ENCODE measurements around the gene CADM1.

CADM1 gene

DNA sequence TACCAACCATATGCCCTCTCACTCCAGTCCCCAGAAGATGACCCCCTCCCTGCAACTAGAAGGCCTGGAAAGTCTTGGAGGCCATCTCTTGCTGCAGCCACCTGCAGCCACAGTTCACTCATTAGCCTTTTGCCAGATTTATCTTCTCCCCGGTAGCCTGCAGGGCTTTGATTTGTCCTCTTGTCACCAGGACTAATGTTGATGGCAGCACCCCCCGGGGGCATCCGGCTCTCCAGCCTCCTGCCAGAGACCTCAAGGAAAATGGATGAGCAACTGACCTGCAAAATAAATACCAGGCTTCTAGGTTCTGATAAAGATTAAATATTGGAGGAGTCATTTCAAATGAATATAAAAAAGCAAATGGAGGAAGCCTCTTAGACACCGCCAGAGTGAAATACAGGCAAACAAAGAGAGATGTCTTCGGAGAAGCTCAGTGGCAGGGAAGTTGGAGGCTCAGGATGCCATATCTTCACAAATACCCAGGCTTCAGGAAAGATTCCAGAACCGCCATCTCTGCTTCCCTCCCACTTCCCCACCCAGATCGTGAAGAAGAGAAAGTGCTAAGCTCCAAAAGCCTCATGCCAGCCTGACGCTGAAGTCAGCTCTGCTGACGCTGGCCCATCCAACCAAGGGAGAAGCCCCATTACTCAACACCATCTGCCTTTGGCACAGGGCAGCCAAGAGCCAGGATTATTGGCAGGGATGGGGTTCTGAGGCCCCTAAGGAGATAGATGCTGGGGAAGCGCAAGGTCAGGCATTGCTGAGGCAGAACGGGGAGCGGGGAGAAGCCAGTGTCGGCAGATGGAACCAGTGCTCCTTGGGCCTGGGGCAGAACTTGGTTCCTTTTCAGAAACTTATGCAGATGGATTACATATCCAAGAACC lies 362.7 kb downstream of the CADM1 start:
- H4K8ac ChIP-seq (ENCODE audit: low read depth, low read length): no peak overlapping the region
- H3K4me3 ChIP-seq (ENCODE audit: low read length in 2 of 2): no peak overlapping the region
- H3K4me2 ChIP-seq (ENCODE audit: insufficient read depth, low read length, poor library complexity, severe bottlenecking): no peak overlapping the region
- no peak overlapping the region for H3K14ac ChIP-seq (ENCODE audit: low read length)
- no peaks in the 10 kb centered on the region for H3K79me1 ChIP-seq (ENCODE audit: low read depth, low read length)
- no peak overlapping the region for H2BK12ac ChIP-seq (ENCODE audit: low read length)
- no peak overlapping the region for H3K27ac ChIP-seq (replicated peaks; ENCODE audit: low read length)
- WGBS, 2 donors (ENCODE audit: extremely low coverage in 2 of 2, insufficient read length in 2 of 2, insufficient replicate concordance in 1 of 2): no CpG with 5 or more reads among the region's 13 CpGs
- H2AFZ ChIP-seq (ENCODE audit: low read length): no peak overlapping the region
- H3K9me3 ChIP-seq (replicated peaks in 1 of 2; ENCODE audit: control insufficient read depth in 2 of 2, insufficient read depth in 1 of 2, low read depth in 1 of 2, low read length in 2 of 2): no peaks in the 10 kb centered on the region
- no peak overlapping the region for H3K18ac ChIP-seq (ENCODE audit: low read length)
- no peak overlapping the region for H2AK5ac ChIP-seq (ENCODE audit: low read depth, low read length)
- H3K36me3 ChIP-seq (replicated peaks in 1 of 2; ENCODE audit: control insufficient read depth in 2 of 2, insufficient read depth in 2 of 2, low read length in 2 of 2): no peaks in the 10 kb centered on the region
- H3K27me3 ChIP-seq (ENCODE audit: control insufficient read depth in 3 of 3, insufficient read depth in 3 of 3, low read depth in 1 of 3, low read length in 3 of 3): peaks cover 0 to 63% (median 0%) of the 10 kb centered on the region in 3 experiments
- no peak overlapping the region for H3K4ac ChIP-seq (ENCODE audit: low read length)
- no peak overlapping the region for H4K91ac ChIP-seq (ENCODE audit: low read depth, low read length, poor library complexity)
- H2BK5ac ChIP-seq (ENCODE audit: low read length): no peak overlapping the region
- H3K4me1 ChIP-seq (ENCODE audit: control insufficient read depth in 2 of 2, insufficient read depth in 1 of 2, low read depth in 1 of 2, low read length in 2 of 2): peaks cover 0 to 6% of the 10 kb centered on the region in 2 donors
- H3K9ac ChIP-seq (ENCODE audit: low read depth, low read length, poor library complexity): no peak overlapping the region
- no peak overlapping the region for H2BK120ac ChIP-seq (ENCODE audit: low read depth, low read length)
- no peak overlapping the region for H2BK15ac ChIP-seq (ENCODE audit: low read length)
- DNase-seq (ENCODE audit: low spot score): no peak
- no peak overlapping the region for H3K23ac ChIP-seq (ENCODE audit: low read depth, low read length, poor library complexity)

DNA sequence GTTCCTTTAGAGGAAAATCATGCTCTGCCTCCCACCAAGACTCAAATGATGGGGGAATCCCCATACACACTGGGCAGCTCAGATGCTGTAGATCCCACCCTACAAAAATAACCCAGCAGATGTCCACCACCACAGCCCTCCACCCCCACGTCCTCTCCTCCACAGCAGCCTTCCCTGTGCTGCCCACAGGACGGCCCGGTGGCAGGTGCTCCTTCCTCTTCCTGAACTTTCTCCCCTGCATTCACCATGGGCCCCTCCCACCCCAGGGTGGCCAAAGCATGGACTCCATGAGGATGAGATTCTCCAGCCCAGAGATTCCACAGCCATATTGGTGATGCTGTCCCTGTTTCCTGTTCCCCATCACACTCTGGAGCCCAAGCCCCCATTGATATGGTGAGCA lies 368.3 kb downstream of the CADM1 start:
- no peaks in the 10 kb centered on the region for H3K79me1 ChIP-seq (ENCODE audit: low read depth, low read length)
- H2BK5ac ChIP-seq (ENCODE audit: low read length): no peak overlapping the region
- H2AFZ ChIP-seq (ENCODE audit: low read length): no peak overlapping the region
- H3K18ac ChIP-seq (ENCODE audit: low read length): no peak overlapping the region
- peaks cover 0 to 73% (median 0%) of the 10 kb centered on the region in 3 experiments for H3K27me3 ChIP-seq (ENCODE audit: control insufficient read depth in 3 of 3, insufficient read depth in 3 of 3, low read depth in 1 of 3, low read length in 3 of 3)
- no peak overlapping the region for H2BK12ac ChIP-seq (ENCODE audit: low read length)
- H2BK15ac ChIP-seq (ENCODE audit: low read length): no peak overlapping the region
- H3K4ac ChIP-seq (ENCODE audit: low read length): no peak overlapping the region
- no peaks in the 10 kb centered on the region for H3K36me3 ChIP-seq (replicated peaks in 1 of 2; ENCODE audit: control insufficient read depth in 2 of 2, insufficient read depth in 2 of 2, low read length in 2 of 2)
- no peak overlapping the region for H3K4me3 ChIP-seq (ENCODE audit: low read length in 2 of 2)
- no peak overlapping the region for H2AK5ac ChIP-seq (ENCODE audit: low read depth, low read length)
- no peak for DNase-seq (ENCODE audit: low spot score)
- H4K8ac ChIP-seq (ENCODE audit: low read depth, low read length): no peak overlapping the region
- H3K4me1 ChIP-seq (ENCODE audit: control insufficient read depth in 2 of 2, insufficient read depth in 1 of 2, low read depth in 1 of 2, low read length in 2 of 2): peaks cover 0 to 6% of the 10 kb centered on the region in 2 donors
- no peak overlapping the region for H3K27ac ChIP-seq (replicated peaks; ENCODE audit: low read length)
- no peak overlapping the region for H3K23ac ChIP-seq (ENCODE audit: low read depth, low read length, poor library complexity)
- no peak overlapping the region for H3K9ac ChIP-seq (ENCODE audit: low read depth, low read length, poor library complexity)
- no peak overlapping the region for H3K4me2 ChIP-seq (ENCODE audit: insufficient read depth, low read length, poor library complexity, severe bottlenecking)
- H2BK120ac ChIP-seq (ENCODE audit: low read depth, low read length): no peak overlapping the region
- no peaks in the 10 kb centered on the region for H3K9me3 ChIP-seq (replicated peaks in 1 of 2; ENCODE audit: control insufficient read depth in 2 of 2, insufficient read depth in 1 of 2, low read depth in 1 of 2, low read length in 2 of 2)
- H4K91ac ChIP-seq (ENCODE audit: low read depth, low read length, poor library complexity): no peak overlapping the region
- no CpG with 5 or more reads among the region's 3 CpGs for WGBS, 2 donors (ENCODE audit: extremely low coverage in 2 of 2, insufficient read length in 2 of 2, insufficient replicate concordance in 1 of 2)
- no peak overlapping the region for H3K14ac ChIP-seq (ENCODE audit: low read length)

DNA sequence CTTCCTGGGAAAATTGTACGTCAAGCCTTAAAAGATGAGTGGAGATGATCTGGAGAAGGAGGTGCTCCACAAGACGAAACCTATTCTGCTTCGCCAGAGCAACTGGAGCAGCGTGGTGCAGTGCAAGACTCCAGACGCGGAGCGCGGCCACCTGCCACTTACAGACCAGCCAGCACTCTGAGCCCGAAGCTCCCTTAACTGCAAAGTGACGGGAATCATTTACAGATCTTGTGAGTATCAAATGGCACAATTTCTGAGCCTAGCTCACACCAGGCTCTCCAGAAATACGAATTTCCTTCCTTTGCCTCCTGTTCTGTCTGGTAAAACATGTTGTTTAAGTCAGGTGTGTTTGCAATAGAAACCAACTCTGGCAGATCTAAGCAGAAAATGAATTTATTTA lies 369.3 kb downstream of the CADM1 start:
- no peak overlapping the region for H2BK15ac ChIP-seq (ENCODE audit: low read length)
- no peaks in the 10 kb centered on the region for H3K79me1 ChIP-seq (ENCODE audit: low read depth, low read length)
- H4K91ac ChIP-seq (ENCODE audit: low read depth, low read length, poor library complexity): no peak overlapping the region
- H3K36me3 ChIP-seq (replicated peaks in 1 of 2; ENCODE audit: control insufficient read depth in 2 of 2, insufficient read depth in 2 of 2, low read length in 2 of 2): no peaks in the 10 kb centered on the region
- no peak overlapping the region for H3K4ac ChIP-seq (ENCODE audit: low read length)
- no peak overlapping the region for H4K8ac ChIP-seq (ENCODE audit: low read depth, low read length)
- no peak overlapping the region for H3K14ac ChIP-seq (ENCODE audit: low read length)
- no peak overlapping the region for H3K23ac ChIP-seq (ENCODE audit: low read depth, low read length, poor library complexity)
- no peak overlapping the region for H3K27ac ChIP-seq (replicated peaks; ENCODE audit: low read length)
- no peak for DNase-seq (ENCODE audit: low spot score)
- peaks cover 0 to 72% (median 0%) of the 10 kb centered on the region in 3 experiments for H3K27me3 ChIP-seq (ENCODE audit: control insufficient read depth in 3 of 3, insufficient read depth in 3 of 3, low read depth in 1 of 3, low read length in 3 of 3)
- no peak overlapping the region for H3K18ac ChIP-seq (ENCODE audit: low read length)
- H2AFZ ChIP-seq (ENCODE audit: low read length): no peak overlapping the region
- no peak overlapping the region for H3K9ac ChIP-seq (ENCODE audit: low read depth, low read length, poor library complexity)
- H3K4me1 ChIP-seq (ENCODE audit: control insufficient read depth in 2 of 2, insufficient read depth in 1 of 2, low read depth in 1 of 2, low read length in 2 of 2): peaks cover 4 to 7% of the 10 kb centered on the region in 2 donors
- no peak overlapping the region for H3K4me3 ChIP-seq (ENCODE audit: low read length in 2 of 2)
- WGBS, 2 donors (ENCODE audit: extremely low coverage in 2 of 2, insufficient read length in 2 of 2, insufficient replicate concordance in 1 of 2): no CpG with 5 or more reads among the region's 11 CpGs
- H3K9me3 ChIP-seq (replicated peaks in 1 of 2; ENCODE audit: control insufficient read depth in 2 of 2, insufficient read depth in 1 of 2, low read depth in 1 of 2, low read length in 2 of 2): no peaks in the 10 kb centered on the region
- H2BK12ac ChIP-seq (ENCODE audit: low read length): no peak overlapping the region
- H2BK120ac ChIP-seq (ENCODE audit: low read depth, low read length): no peak overlapping the region
- no peak overlapping the region for H3K4me2 ChIP-seq (ENCODE audit: insufficient read depth, low read length, poor library complexity, severe bottlenecking)
- no peak overlapping the region for H2AK5ac ChIP-seq (ENCODE audit: low read depth, low read length)
- peak overlapping the region; percentile 25 for H2BK5ac ChIP-seq (ENCODE audit: low read length)

DNA sequence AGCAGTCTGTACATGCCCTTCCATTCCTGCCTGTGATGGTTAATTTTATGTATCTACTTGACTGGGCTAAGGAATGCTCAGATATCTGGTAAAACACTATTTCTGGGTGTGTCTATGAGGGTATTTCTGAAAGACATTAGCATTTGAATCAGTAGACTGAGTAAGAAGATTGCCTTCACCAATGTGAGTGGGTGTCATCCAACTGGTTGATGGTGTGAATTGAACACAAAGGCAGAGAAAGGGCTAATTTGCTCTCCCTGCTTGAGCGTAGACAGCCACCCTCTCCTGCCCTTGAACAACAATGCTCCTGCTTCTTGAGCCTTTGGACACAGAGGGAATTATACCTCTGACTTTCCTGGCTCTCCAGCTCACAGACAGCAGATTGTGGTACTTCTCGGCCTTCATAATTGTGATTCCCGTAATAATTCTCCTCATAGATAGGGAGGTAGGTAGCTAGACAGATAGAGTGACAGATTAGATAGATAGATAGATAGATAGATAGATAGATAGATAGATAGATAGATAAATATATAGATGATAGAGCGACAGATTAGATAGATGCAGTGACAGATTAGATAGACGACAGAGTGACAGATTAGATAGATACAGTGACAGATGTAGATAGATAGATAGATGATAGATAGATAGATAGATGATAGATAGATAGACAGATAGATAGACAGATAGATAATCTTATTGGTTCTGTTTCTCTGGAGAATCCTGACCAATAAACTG lies 370.6 kb downstream of the CADM1 start:
- H2BK120ac ChIP-seq (ENCODE audit: low read depth, low read length): no peak overlapping the region
- H3K4ac ChIP-seq (ENCODE audit: low read length): no peak overlapping the region
- no peak overlapping the region for H2BK12ac ChIP-seq (ENCODE audit: low read length)
- no peak overlapping the region for H4K91ac ChIP-seq (ENCODE audit: low read depth, low read length, poor library complexity)
- H3K9me3 ChIP-seq (replicated peaks in 1 of 2; ENCODE audit: control insufficient read depth in 2 of 2, insufficient read depth in 1 of 2, low read depth in 1 of 2, low read length in 2 of 2): no peaks in the 10 kb centered on the region
- no peak overlapping the region for H3K27ac ChIP-seq (replicated peaks; ENCODE audit: low read length)
- no peak for DNase-seq (ENCODE audit: low spot score)
- no peak overlapping the region for H2AFZ ChIP-seq (ENCODE audit: low read length)
- H3K36me3 ChIP-seq (replicated peaks in 1 of 2; ENCODE audit: control insufficient read depth in 2 of 2, insufficient read depth in 2 of 2, low read length in 2 of 2): no peaks in the 10 kb centered on the region
- H3K4me3 ChIP-seq (ENCODE audit: low read length in 2 of 2): no peak overlapping the region
- H3K18ac ChIP-seq (ENCODE audit: low read length): no peak overlapping the region
- no peak overlapping the region for H3K9ac ChIP-seq (ENCODE audit: low read depth, low read length, poor library complexity)
- H3K79me1 ChIP-seq (ENCODE audit: low read depth, low read length): no peaks in the 10 kb centered on the region
- peaks cover 4 to 13% of the 10 kb centered on the region in 2 donors for H3K4me1 ChIP-seq (ENCODE audit: control insufficient read depth in 2 of 2, insufficient read depth in 1 of 2, low read depth in 1 of 2, low read length in 2 of 2)
- H3K14ac ChIP-seq (ENCODE audit: low read length): no peak overlapping the region
- no peak overlapping the region for H2BK15ac ChIP-seq (ENCODE audit: low read length)
- no peak overlapping the region for H4K8ac ChIP-seq (ENCODE audit: low read depth, low read length)
- H3K4me2 ChIP-seq (ENCODE audit: insufficient read depth, low read length, poor library complexity, severe bottlenecking): no peak overlapping the region
- WGBS, 2 donors (ENCODE audit: extremely low coverage in 2 of 2, insufficient read length in 2 of 2, insufficient replicate concordance in 1 of 2): 100% methylated on average over 1 of the region's 5 CpGs; no CpG with 5 or more reads in 1 of the 2 donors
- no peak overlapping the region for H2AK5ac ChIP-seq (ENCODE audit: low read depth, low read length)
- no peak overlapping the region for H3K23ac ChIP-seq (ENCODE audit: low read depth, low read length, poor library complexity)
- no peak overlapping the region for H2BK5ac ChIP-seq (ENCODE audit: low read length)
- peaks cover 0 to 69% (median 0%) of the 10 kb centered on the region in 3 experiments for H3K27me3 ChIP-seq (ENCODE audit: control insufficient read depth in 3 of 3, insufficient read depth in 3 of 3, low read depth in 1 of 3, low read length in 3 of 3)

All from neuronal stem cell (in vitro differentiated cells).